Peyer's patch (tissue), 4 donors: ENCODE results near the gene TARS2. TPM values are rescaled to one million over a fixed set of nuclear protein-coding genes. Genes with fewer than 3 reads are reported as not detected.

ENCODE experiments used
- DNase-seq, 3 donors: peaks; one replicate each; pipeline ENCODE4 v3.0.0-alpha.2; 2017 to 2019
- H3K27ac ChIP-seq, 4 donors: fragments of 200-600 bp; sonication (generic); one replicate each; pipeline ENCODE4 v1.5.1; 2016 to 2019
- H3K27me3 ChIP-seq, 2 donors: fragments of 200-600 bp; sonication (generic); one replicate each; pipeline ENCODE4 v1.5.1; 2019
- H3K36me3 ChIP-seq, 3 donors: fragments of 200-600 bp; sonication (generic); one replicate each; pipeline ENCODE4 v1.5.1; 2016 to 2019
- H3K4me1 ChIP-seq, 4 donors: fragments of 200-600 bp; sonication (generic); one replicate each; pipeline ENCODE4 v1.5.1; 2016 to 2019
- H3K4me3 ChIP-seq, 4 donors: fragments of 200-600 bp; sonication (generic); 1 replicate in 3 of 4; 2 replicates in 1 of 4; pipeline ENCODE4 v1.5.1; 2016 to 2019; ENCODE audit warnings: mild to moderate bottlenecking in 1 of 4
- H3K9me3 ChIP-seq, 4 donors: fragments of 200-600 bp; sonication (generic); one replicate each; pipeline ENCODE4 v1.5.1; 2016 to 2019; ENCODE audit warnings: mild to moderate bottlenecking in 1 of 4
- POLR2A ChIP-seq, 2 donors: fragments of 450-650 bp; IDR thresholded peaks; one replicate each; pipeline ENCODE4 v1.5.1; 2017; ENCODE audit warnings: antibody characterized with exemption in 2 of 2, mild to moderate bottlenecking in 2 of 2, moderate library complexity in 2 of 2
- small RNA-seq, 2 donors: library from RNA; depleted of rRNA; stranded (forward); fragments of <200 nt; gene quantifications; one replicate each; pipeline ENCODE3, GENCODE V24; 2016
- total RNA-seq, 4 donors: library from RNA; depleted of rRNA; stranded (reverse); fragments of >200 nt; gene quantifications; one replicate each; pipeline ENCODE4 v1.1.0, GENCODE V29; 2016
- TF ChIP-seq, protein P1 (sequence below), 6 experiments: fragments of 450-650 bp in 4 of 6; fragments of 200-600 bp in 2 of 6; sonication (generic) in 1 of 6; IDR thresholded peaks; one replicate each; pipeline ENCODE4 v1.5.1; 2017 to 2019; ENCODE audit warnings: antibody characterized with exemption in 6 of 6, mild to moderate bottlenecking in 3 of 6, moderate library complexity in 1 of 6

Gene TARS2
- total RNA-seq, 4 donors from 2014 or later, result 7.7 to 15.4 (median 12.3) TPM

DNA sequence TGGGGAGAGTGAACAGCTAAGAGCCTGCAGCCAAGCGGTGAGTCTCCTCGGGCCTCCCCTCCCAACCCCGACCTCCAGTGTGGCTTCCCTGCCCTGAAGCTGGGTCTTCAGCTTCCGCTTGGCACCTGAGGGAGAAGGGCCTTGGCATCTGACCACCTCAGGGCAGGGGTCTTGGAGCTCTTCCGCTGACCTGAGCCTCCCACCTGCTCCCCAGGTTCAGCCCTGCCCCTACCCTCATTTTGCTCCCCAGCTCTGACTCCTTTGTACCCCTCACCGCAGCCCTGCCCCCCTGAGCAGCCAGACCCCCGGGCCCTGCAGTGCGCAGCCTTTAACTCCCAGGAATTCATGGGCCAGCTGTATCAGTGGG lies 66.8 kb downstream of the TARS2 start:
- no peak overlapping the region for H3K27ac ChIP-seq

GRCh38 chr1:150555198-150555970 lies 68.2 kb downstream of the TARS2 start:
- Histone ChIP-seq H3K4me3 (no peak overlapping the region), H3K4me1 (peaks cover under 1 to 41% (median 11%) of the 10 kb centered on the region in 4 donors), H3K27me3 (no peaks in the 10 kb centered on the region), H3K9me3 (no peaks in the 10 kb centered on the region), H3K36me3 (peaks cover 0 to 7% (median 0%) of the 10 kb centered on the region in 3 donors), H3K27ac (no peak overlapping the region)
- TF ChIP-seq, protein P1, sequence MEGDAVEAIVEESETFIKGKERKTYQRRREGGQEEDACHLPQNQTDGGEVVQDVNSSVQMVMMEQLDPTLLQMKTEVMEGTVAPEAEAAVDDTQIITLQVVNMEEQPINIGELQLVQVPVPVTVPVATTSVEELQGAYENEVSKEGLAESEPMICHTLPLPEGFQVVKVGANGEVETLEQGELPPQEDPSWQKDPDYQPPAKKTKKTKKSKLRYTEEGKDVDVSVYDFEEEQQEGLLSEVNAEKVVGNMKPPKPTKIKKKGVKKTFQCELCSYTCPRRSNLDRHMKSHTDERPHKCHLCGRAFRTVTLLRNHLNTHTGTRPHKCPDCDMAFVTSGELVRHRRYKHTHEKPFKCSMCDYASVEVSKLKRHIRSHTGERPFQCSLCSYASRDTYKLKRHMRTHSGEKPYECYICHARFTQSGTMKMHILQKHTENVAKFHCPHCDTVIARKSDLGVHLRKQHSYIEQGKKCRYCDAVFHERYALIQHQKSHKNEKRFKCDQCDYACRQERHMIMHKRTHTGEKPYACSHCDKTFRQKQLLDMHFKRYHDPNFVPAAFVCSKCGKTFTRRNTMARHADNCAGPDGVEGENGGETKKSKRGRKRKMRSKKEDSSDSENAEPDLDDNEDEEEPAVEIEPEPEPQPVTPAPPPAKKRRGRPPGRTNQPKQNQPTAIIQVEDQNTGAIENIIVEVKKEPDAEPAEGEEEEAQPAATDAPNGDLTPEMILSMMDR (IDR thresholded peaks at IDR 0.05), result no peak
- TF ChIP-seq POLR2A (IDR thresholded peaks at IDR 0.05), result no peak
- DNase-seq, result no peak

More for the DNA sequence above, 66.8 kb downstream of the TARS2 start:
- no peak overlapping the region for H3K4me3 ChIP-seq
- H3K4me1 ChIP-seq, result peaks cover 0 to 28% (median 5%) of the 10 kb centered on the region in 4 donors
- peaks cover 0 to 7% (median 0%) of the 10 kb centered on the region in 3 donors for H3K36me3 ChIP-seq
- peak in 1 of 3 donors; percentile 45 for DNase-seq
- TF ChIP-seq POLR2A (IDR thresholded peaks at IDR 0.05), result no peak
- TF ChIP-seq, protein P1 (IDR thresholded peaks at IDR 0.05), result no peak
- H3K9me3 ChIP-seq, result no peaks in the 10 kb centered on the region
- no peaks in the 10 kb centered on the region for H3K27me3 ChIP-seq

GRCh38 chr1:150555971-150556865 lies 69.0 kb downstream of the TARS2 start:
- no peak for DNase-seq
- no peak overlapping the region for H3K27ac ChIP-seq
- no peak for TF ChIP-seq POLR2A (IDR thresholded peaks at IDR 0.05)
- TF ChIP-seq, protein P1 (IDR thresholded peaks at IDR 0.05), result no peak
- no peaks in the 10 kb centered on the region for H3K9me3 ChIP-seq
- H3K4me3 ChIP-seq, result no peak overlapping the region
- H3K4me1 ChIP-seq, result peaks cover 3 to 45% (median 16%) of the 10 kb centered on the region in 4 donors
- H3K27me3 ChIP-seq, result no peaks in the 10 kb centered on the region
- peaks cover 0 to 7% (median 0%) of the 10 kb centered on the region in 3 donors for H3K36me3 ChIP-seq

GRCh38 chr1:150557065-150557600 lies 69.9 kb downstream of the TARS2 start:
- TF ChIP-seq, protein P1 (IDR thresholded peaks at IDR 0.05), result no peak
- no peak for TF ChIP-seq POLR2A (IDR thresholded peaks at IDR 0.05)
- Histone ChIP-seq H3K27ac (no peak overlapping the region), H3K9me3 (no peaks in the 10 kb centered on the region), H3K27me3 (no peaks in the 10 kb centered on the region), H3K4me1 (peaks cover 3 to 37% (median 17%) of the 10 kb centered on the region in 4 donors), H3K4me3 (no peak overlapping the region), H3K36me3 (peaks cover 0 to 7% (median 0%) of the 10 kb centered on the region in 3 donors)
- peak in 1 of 3 donors; percentile 48 for DNase-seq

Small RNA genes lying within 50 kb of the gene (small RNA-seq; reads per million reads assigned to genes)
- 0 reads per million in 2 donors for gene MIR4257

Other genes starting within 250 kb of the TARS2 start
- not detected for gene CA14, start 229.6 kb upstream of the TARS2 start, total RNA-seq
- gene APH1A, start 218.4 kb upstream of the TARS2 start, total RNA-seq, result 100 to 1,000 TPM in 2 of 4 donors, 10 to 100 TPM in 2; 78.4 to 106 (median 99.3) TPM
- gene C1orf54, start 214.6 kb upstream of the TARS2 start, total RNA-seq, result 10 to 100 TPM in 1 of 4 donors, 1 to 10 TPM in 1, not detected in 2; 3.6 to 17.3 TPM
- gene CIART, start 204.9 kb upstream of the TARS2 start, total RNA-seq, result 1 to 10 TPM; 1.7 to 5.7 (median 5.1) TPM
- gene MRPS21, start 193.6 kb upstream of the TARS2 start, total RNA-seq, result 10 to 100 TPM; 21.9 to 46.2 (median 32.5) TPM
- 100 to 1,000 TPM in 1 of 4 donors, 10 to 100 TPM in 3; 71.6 to 132 (median 91.1) TPM for gene PRPF3, start 165.9 kb upstream of the TARS2 start, total RNA-seq
- 10 to 100 TPM; 21.5 to 44.6 (median 28.2) TPM for gene RPRD2, start 123.3 kb upstream of the TARS2 start, total RNA-seq
- 10 to 100 TPM in 2 of 4 donors, 1 to 10 TPM in 2; 1.4 to 11.6 (median 9.6) TPM for gene ECM1, start 20.7 kb downstream of the TARS2 start, total RNA-seq
- not detected for gene FALEC, start 28.3 kb downstream of the TARS2 start, total RNA-seq
- gene ADAMTSL4, start 62.0 kb downstream of the TARS2 start, total RNA-seq, result 10 to 100 TPM in 3 of 4 donors, 1 to 10 TPM in 1; 2.3 to 28.9 (median 15.3) TPM
- gene MCL1, start 92.2 kb downstream of the TARS2 start, total RNA-seq, result 100 to 1,000 TPM; 102 to 154 (median 140) TPM
- 100 to 1,000 TPM; 173 to 231 (median 206) TPM for gene ENSA, start 142.2 kb downstream of the TARS2 start, total RNA-seq
- 10 to 100 TPM; 23.1 to 41.3 (median 35.3) TPM for gene GOLPH3L, start 209.7 kb downstream of the TARS2 start, total RNA-seq
- 1 to 10 TPM in 2 of 4 donors, not detected in 2; 1.6 to 4.1 TPM for gene HORMAD1, start 233.5 kb downstream of the TARS2 start, total RNA-seq